ENCODE results near the gene PUSL1.
A peak's percentile ranks its signal among the peaks of the same experiment; 100 is the strongest.

PUSL1 gene

GRCh38 chr1:1354271-1355247 lies 46.2 kb downstream of the PUSL1 start:
- no peak for DNase-seq (ENCODE audit: low read depth)

GRCh38 chr1:1355416-1355815 lies 47.0 kb downstream of the PUSL1 start:
- peak; percentile 51 for DNase-seq (ENCODE audit: low read depth)

- DNase-seq (ENCODE audit: low read depth), result no peak
Observed at GRCh38 chr1:1356166-1356795, 47.9 kb downstream of the PUSL1 start.

- no peak for DNase-seq (ENCODE audit: low read depth)
Observed at GRCh38 chr1:1356796-1357401, 48.5 kb downstream of the PUSL1 start.

- no peak for DNase-seq (ENCODE audit: low read depth)
Observed at GRCh38 chr1:1357871-1358432, 49.6 kb downstream of the PUSL1 start.

- peak; percentile 94 for DNase-seq (ENCODE audit: low read depth)
Observed at GRCh38 chr1:1358433-1359271, 50.3 kb downstream of the PUSL1 start, which contains the start of gene MXRA8. MXRA8 (minus strand) TSS chr1:1358555; CDS start chr1:1358504, 51 bp downstream.

GRCh38 chr1:1359308-1359663 lies 50.9 kb downstream of the PUSL1 start:
- DNase-seq (ENCODE audit: low read depth), result peak; percentile 85

- peak; percentile 88 for DNase-seq (ENCODE audit: low read depth)
Observed at GRCh38 chr1:1359664-1360468, 51.5 kb downstream of the PUSL1 start.

- peak; percentile 95 for DNase-seq (ENCODE audit: low read depth)
Observed at GRCh38 chr1:1360506-1361169, 52.2 kb downstream of the PUSL1 start.

Measured in fibroblast of gingiva (primary cell).